Measurements from ENCODE around the gene SNX9. TPM values are rescaled to one million over a fixed set of nuclear protein-coding genes. Genes with fewer than 3 reads are reported as not detected.
"Not testable (repeated sequence)": the region's sequence is repeated elsewhere in the genome, so short reads cannot be mapped to it uniquely, and the experiment has no call there.

Gene SNX9
- total RNA-seq, 4 donors from 2014 or later: 13.7 to 57.2 (median 50.7) TPM

GRCh38 chr6:157898640-157899039 is 75.6 kb downstream of the SNX9 start:
- Histone ChIP-seq H3K9me3 (no peaks in the 10 kb centered on the region), H3K36me3 (peaks cover 0 to 36% (median 18%) of the 10 kb centered on the region in 4 donors), H3K27ac (no peak overlapping the region), H3K4me1 (no peaks in the 10 kb centered on the region), H3K4me3 (no peak overlapping the region), H3K27me3 (no peaks in the 10 kb centered on the region)
- 61% methylated on average over 3 of the region's 3 CpGs; no CpG with 5 or more reads in 1 of the 2 donors for WGBS, 2 donors (ENCODE audit: low coverage in 1 of 2)
- TF ChIP-seq POLR2AphosphoS5 (IDR thresholded peaks at IDR 0.05) (no peak), CTCF (IDR thresholded peaks at IDR 0.05) (no peak), EP300 (IDR thresholded peaks at IDR 0.05; ENCODE audit: low read depth) (no peak), POLR2A (IDR thresholded peaks at IDR 0.05) (no peak)
- no peak for DNase-seq
- intact Hi-C loops (cut with DNase I; ENCODE audit: low total_unique reads) (no loop called here), in situ Hi-C loops (cut with MboI; ENCODE audit: low pct_ligation_motif_present in 1 of 4, low pct_unique_long_range_greater_than_20kb in 1 of 4, low sequenced_read_pairs in 3 of 4) (no loop called here)

- H3K27me3 ChIP-seq; H3K27ac ChIP-seq; intact Hi-C loops (cut with DNase I; ENCODE audit: low total_unique reads); H3K9me3 ChIP-seq; in situ Hi-C loops (cut with MboI; ENCODE audit: low pct_ligation_motif_present in 1 of 4, low pct_unique_long_range_greater_than_20kb in 1 of 4, low sequenced_read_pairs in 3 of 4); DNase-seq; H3K4me1 ChIP-seq; H3K4me3 ChIP-seq: not testable (repeated sequence)
- 88 to 92% methylated on average over 9 to 10 of the region's 11 CpGs for WGBS, 2 donors (ENCODE audit: low coverage in 1 of 2)
- peaks cover 0 to 36% (median 18%) of the 10 kb centered on the region in 4 donors for H3K36me3 ChIP-seq
Observed at GRCh38 chr6:157900262-157900661, 77.2 kb downstream of the SNX9 start.

GRCh38 chr6:157900751-157901150 is 77.7 kb downstream of the SNX9 start:
- DNase-seq; H3K4me1 ChIP-seq; H3K27ac ChIP-seq; H3K4me3 ChIP-seq; in situ Hi-C loops (cut with MboI; ENCODE audit: low pct_ligation_motif_present in 1 of 4, low pct_unique_long_range_greater_than_20kb in 1 of 4, low sequenced_read_pairs in 3 of 4); intact Hi-C loops (cut with DNase I; ENCODE audit: low total_unique reads); H3K9me3 ChIP-seq; H3K27me3 ChIP-seq: not testable (repeated sequence)
- WGBS, 2 donors (ENCODE audit: low coverage in 1 of 2): 50 to 52% methylated on average over 4 of the region's 4 CpGs
- H3K36me3 ChIP-seq: peaks cover 0 to 36% (median 18%) of the 10 kb centered on the region in 4 donors

GRCh38 chr6:157904999-157905398 is 82.0 kb downstream of the SNX9 start:
- in situ Hi-C loops (cut with MboI; ENCODE audit: low pct_ligation_motif_present in 1 of 4, low pct_unique_long_range_greater_than_20kb in 1 of 4, low sequenced_read_pairs in 3 of 4): no loop called here
- Histone ChIP-seq H3K27me3 (no peaks in the 10 kb centered on the region), H3K36me3 (peaks cover 0 to 27% (median 12%) of the 10 kb centered on the region in 4 donors), H3K4me3 (no peak overlapping the region), H3K27ac (no peak overlapping the region), H3K4me1 (no peaks in the 10 kb centered on the region), H3K9me3 (no peaks in the 10 kb centered on the region)
- 87 to 89% methylated on average over 3 to 4 of the region's 4 CpGs for WGBS, 2 donors (ENCODE audit: low coverage in 1 of 2)
- TF ChIP-seq POLR2AphosphoS5 (IDR thresholded peaks at IDR 0.05) (no peak), EP300 (IDR thresholded peaks at IDR 0.05; ENCODE audit: low read depth) (no peak), CTCF (IDR thresholded peaks at IDR 0.05) (no peak)
- intact Hi-C loops (cut with DNase I; ENCODE audit: low total_unique reads): no loop called here
- no peak for DNase-seq

GRCh38 chr6:157905590-157906342 is 82.7 kb downstream of the SNX9 start:
- whole genome bisulfite sequencing, 2 donors (ENCODE audit: low coverage in 1 of 2): 87 to 91% methylated on average over 7 to 11 of the region's 11 CpGs
- TF ChIP-seq EP300 (IDR thresholded peaks at IDR 0.05; ENCODE audit: low read depth) (no peak), POLR2A (IDR thresholded peaks at IDR 0.05) (no peak), POLR2AphosphoS5 (IDR thresholded peaks at IDR 0.05) (no peak), CTCF (IDR thresholded peaks at IDR 0.05) (no peak)
- Histone ChIP-seq H3K9me3 (no peaks in the 10 kb centered on the region), H3K4me1 (no peaks in the 10 kb centered on the region), H3K36me3 (peaks cover 0 to 34% (median 17%) of the 10 kb centered on the region in 4 donors), H3K27ac (no peak overlapping the region), H3K4me3 (no peak overlapping the region), H3K27me3 (no peaks in the 10 kb centered on the region)
- no peak for DNase-seq
- in situ Hi-C loops (cut with MboI; ENCODE audit: low pct_ligation_motif_present in 1 of 4, low pct_unique_long_range_greater_than_20kb in 1 of 4, low sequenced_read_pairs in 3 of 4) (no loop called here), intact Hi-C loops (cut with DNase I; ENCODE audit: low total_unique reads) (no loop called here)

All from transverse colon (tissue), 4 donors.